ENCODE measurements around the gene STK11IP.
A peak's percentile ranks its signal among the peaks of the same experiment; 100 is the strongest.
"Not testable (repeated sequence)": the region's sequence is repeated elsewhere in the genome, so short reads cannot be mapped to it uniquely, and the experiment has no call there.

STK11IP gene

DNA sequence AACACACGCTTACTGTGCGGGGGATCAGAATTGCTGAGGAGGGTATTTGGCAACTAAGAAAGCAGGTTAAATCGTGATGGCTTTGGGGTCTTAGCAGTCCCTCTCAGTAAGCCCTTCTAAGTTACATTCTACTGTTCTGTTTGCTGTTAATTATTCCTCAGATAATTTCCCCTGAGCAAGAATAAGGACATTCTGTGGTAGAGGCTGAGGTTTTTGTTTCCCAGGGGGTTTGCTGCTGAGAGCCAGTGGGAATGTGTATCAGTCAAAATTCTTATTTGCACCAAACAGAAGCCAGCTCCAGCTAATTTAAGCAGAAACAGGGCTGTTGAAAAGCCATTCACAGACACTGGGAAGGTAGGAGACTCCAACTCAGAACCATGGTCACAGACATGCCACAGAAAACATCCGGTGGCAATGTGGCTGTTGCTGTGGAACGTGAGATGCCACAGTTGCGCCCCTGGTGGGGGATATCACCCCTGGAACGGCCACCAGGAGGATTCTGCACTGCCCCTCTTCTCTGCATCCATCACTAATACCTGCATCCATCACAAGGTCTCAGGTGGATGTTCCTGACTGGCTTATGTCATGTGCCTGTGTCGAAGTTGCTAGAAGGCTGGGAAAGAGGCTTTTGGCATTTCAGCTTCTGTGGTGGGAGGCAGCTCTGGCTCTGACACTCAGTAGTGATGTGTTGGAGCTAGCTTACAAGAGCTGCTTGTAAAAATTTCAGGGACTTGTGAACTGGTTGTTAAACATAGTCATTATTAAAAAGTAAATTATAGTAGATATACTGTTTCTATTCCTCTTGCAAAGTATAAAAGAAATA lies 53.0 kb downstream of the STK11IP start:
- no peak for DNase-seq (ENCODE audit: low read depth)

- not testable (repeated sequence) for DNase-seq (ENCODE audit: low read depth)
Observed at GRCh38 chr2:219651656-219652055, 54.0 kb downstream of the STK11IP start.

DNA sequence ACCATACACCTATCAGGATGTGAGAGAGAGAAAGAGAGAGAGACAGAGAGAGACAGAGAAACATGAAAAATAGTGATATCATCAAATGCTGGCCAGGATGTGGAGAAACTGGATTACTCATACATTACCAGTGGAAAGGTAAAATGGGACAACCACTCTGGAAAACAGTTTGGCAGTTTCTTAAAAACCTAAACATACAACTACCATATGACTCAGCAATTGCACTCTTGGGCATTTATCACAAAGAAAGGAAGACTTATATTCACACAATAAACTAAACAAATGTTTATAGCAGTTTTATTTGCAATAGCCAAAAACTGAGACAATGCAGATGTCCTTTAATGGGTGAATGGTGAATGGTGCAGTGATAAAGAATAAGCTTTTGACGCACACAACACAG lies 58.9 kb downstream of the STK11IP start:
- peak; percentile 53 for DNase-seq (ENCODE audit: low read depth)

DNA sequence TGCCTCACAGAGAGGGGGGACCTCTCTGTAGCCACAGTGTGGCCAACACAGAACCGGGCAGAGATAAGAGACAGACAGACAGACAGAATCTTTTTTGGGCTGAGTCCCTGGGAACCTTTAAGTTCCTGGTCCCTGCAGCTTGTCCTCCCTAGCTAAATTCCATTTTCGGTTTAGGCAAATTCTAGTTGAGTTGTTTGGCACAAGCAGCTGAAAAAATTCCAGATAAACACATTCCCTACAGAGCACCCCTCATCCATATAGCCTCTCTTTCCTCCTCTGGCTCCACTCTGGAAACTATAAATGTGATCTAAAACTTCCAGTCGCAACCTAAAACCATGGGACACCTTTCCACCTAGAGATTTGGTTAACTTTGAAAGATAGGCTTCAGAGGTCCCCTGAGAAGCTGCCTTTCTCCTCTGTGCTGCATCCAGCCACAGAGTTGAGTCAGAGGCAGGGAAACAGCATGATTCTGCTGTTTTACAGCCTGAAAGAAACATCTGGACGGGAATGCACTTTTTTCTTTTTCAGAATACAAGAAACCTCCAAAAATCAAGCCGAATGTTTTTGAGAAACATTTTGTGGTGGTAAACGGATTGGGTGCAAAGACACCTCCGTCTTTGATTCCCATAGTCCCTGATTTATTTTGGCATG lies 60.7 kb downstream of the STK11IP start:
- DNase-seq (ENCODE audit: low read depth) = no peak

DNA sequence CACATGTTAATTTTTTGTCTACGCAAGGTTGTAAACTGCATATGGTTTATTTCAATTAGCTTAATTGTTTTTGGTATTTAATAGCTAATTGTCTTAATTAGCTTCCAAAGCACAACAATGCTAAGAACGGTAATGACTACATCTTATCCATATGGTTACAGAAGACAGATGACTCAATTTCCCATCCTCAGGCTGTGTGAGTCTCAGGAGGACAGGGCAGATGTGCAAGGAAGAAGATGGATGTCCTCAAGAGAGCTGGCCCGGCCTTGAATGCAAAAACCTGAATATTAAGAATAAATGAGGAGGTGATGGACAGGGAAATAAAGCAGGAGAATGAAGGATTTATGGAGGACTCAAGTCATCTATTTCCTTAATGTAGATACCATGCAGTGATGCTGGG lies 61.2 kb downstream of the STK11IP start:
- DNase-seq (ENCODE audit: low read depth) = no peak

- DNase-seq (ENCODE audit: low read depth) = no peak
Observed at GRCh38 chr2:219661197-219661954, 63.7 kb downstream of the STK11IP start.

DNA sequence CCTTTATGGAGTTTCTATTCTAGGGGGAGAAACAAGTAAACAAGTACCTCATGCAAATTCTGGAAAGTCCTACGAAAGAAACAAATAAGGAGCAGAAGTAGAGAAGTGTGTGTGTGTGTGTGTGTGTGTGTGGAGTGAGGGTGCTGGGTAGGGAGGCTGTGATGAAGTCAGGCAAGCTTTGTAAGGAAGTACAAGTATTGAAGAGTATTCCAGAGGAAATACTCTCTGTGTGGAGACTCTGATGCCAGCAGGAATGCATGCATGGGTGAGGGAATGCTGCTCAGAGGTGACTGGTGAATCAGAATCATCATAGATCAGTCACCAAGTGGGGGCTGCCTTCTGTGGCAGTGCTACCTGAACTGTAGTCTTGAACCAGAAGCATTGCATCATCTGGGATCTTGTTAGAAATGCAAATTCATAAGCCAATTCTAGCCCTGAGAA lies 64.3 kb downstream of the STK11IP start:
- DNase-seq (ENCODE audit: low read depth) = no peak

GRCh38 chr2:219662566-219662965 lies 64.9 kb downstream of the STK11IP start:
- no peak for DNase-seq (ENCODE audit: low read depth)

DNA sequence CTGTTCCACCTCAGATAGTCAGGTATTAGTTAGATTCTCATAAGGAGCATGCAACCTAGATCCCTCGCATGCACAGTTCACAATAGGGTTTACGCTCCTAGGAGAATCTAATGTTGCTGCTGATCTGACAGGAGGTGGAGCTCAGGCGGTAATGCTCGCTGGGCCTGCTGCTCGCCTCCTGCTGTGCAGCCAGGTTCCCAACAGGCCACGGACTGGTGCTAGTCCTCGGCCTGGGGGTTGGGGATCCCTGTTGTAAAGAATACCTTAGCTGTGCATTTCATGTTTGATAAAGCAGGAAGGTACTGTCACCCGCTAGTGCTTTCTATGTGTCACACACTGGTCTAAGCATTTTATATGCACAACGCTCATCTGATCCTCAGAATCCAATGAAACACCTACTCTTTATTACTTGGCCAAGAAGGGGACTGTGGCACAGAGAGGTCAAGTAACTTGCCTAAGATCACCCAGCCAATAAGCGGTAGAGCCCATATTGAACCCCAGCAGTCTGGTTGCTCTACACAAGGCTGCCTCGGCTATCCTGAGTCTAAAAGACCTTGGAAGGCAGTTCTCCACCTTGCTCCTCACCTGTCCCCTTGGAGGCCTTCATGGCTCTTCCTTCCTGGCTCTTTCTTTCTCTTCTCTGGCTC lies 65.6 kb downstream of the STK11IP start:
- DNase-seq (ENCODE audit: low read depth) = no peak

- no peak for DNase-seq (ENCODE audit: low read depth)
Observed at GRCh38 chr2:219664041-219664440, 66.4 kb downstream of the STK11IP start.

GRCh38 chr2:219664944-219665343 lies 67.3 kb downstream of the STK11IP start:
- DNase-seq (ENCODE audit: low read depth) = no peak

DNA sequence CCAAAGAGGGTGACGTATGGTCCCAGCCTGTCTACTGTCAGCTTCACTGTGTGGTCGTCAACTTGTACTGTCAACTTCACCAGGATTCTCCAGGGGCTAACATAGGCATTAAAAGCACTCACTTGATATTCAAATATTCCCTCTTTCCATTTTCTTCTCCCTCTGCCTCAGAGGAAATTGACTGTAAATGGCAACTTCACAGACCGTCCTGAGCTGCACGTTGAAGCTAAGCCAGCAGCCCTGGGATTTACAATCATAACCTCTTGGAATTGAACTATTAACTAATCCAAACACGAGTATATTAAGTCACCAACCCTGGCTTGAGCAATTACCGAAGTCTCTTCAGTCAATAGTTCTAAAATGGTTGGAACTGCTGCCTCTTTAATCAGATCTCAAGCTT lies 68.3 kb downstream of the STK11IP start:
- no peak for DNase-seq (ENCODE audit: low read depth)

Measured in HS-5 (cell line).